ENCODE results near the gene ZBED1. TPM values are rescaled to one million over a fixed set of nuclear protein-coding genes. Genes with fewer than 3 reads are reported as not detected.

The ZBED1 gene
- total and polyA plus RNA-seq, 7 donors, result 18.6 to 67.9 (median 37.6) TPM

DNA sequence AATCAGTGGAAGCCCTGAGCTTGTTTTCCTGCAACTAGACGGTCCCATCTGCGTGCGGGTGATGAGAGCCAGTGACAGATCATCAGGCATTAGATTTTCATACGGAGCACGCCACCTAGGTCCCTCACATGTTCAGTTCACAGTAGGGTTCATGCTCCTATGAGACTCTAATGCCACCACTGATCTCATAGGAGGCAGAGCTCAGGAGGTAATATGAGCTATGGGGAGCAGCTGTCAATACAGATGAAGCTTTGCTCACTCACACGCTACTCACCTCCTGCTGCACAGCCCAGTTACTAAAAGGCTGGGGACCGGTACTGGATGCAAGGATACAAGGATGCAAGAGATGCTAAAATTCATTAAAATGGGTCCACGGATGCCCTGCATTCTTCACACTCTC lies 61.2 kb downstream of the ZBED1 start:
- intact Hi-C loops (cut with DNase I), result no loop called here
- ATAC-seq, result no peak
- 86 to 98% (median 91%) methylated on average over 8 of the region's 8 CpGs for WGBS, 3 donors
- no peaks in the 10 kb centered on the region for H3K27me3 ChIP-seq (ENCODE audit: insufficient read depth in 3 of 3, low read length in 2 of 3)
- TF ChIP-seq, protein P1, sequence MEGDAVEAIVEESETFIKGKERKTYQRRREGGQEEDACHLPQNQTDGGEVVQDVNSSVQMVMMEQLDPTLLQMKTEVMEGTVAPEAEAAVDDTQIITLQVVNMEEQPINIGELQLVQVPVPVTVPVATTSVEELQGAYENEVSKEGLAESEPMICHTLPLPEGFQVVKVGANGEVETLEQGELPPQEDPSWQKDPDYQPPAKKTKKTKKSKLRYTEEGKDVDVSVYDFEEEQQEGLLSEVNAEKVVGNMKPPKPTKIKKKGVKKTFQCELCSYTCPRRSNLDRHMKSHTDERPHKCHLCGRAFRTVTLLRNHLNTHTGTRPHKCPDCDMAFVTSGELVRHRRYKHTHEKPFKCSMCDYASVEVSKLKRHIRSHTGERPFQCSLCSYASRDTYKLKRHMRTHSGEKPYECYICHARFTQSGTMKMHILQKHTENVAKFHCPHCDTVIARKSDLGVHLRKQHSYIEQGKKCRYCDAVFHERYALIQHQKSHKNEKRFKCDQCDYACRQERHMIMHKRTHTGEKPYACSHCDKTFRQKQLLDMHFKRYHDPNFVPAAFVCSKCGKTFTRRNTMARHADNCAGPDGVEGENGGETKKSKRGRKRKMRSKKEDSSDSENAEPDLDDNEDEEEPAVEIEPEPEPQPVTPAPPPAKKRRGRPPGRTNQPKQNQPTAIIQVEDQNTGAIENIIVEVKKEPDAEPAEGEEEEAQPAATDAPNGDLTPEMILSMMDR (IDR thresholded peaks at IDR 0.05), result no peak
- no peaks in the 10 kb centered on the region for H3K4me1 ChIP-seq
- H3K4me3 ChIP-seq, result no peak overlapping the region
- H3K9me3 ChIP-seq, result no peaks in the 10 kb centered on the region
- no peak overlapping the region for H3K27ac ChIP-seq
- H3K36me3 ChIP-seq (ENCODE audit: insufficient read depth in 1 of 2, low read depth in 1 of 2), result peaks cover 4 to 5% of the 10 kb centered on the region in 2 donors
- DNase-seq, result no peak

Other genes starting within 250 kb of the ZBED1 start
- gene DHRSX, start within 50 bp of the ZBED1 start, total RNA-seq, result 10 to 100 TPM in 3 of 4 donors, 1 to 10 TPM in 1; 9.6 to 19.3 (median 12.7) TPM
- 1 to 10 TPM; 5.6 to 7.8 (median 7.2) TPM for gene DHRSX, start within 50 bp of the ZBED1 start, polyA plus RNA-seq
- 100 to 1,000 TPM; 122 to 128 (median 126) TPM for gene CD99, start 190.3 kb upstream of the ZBED1 start, total RNA-seq
- gene CD99, start 190.3 kb upstream of the ZBED1 start, polyA plus RNA-seq, result 100 to 1,000 TPM; 118 to 239 (median 196) TPM

Data from psoas muscle (tissue), 8 donors.